GM12878 (cell line): ENCODE results near the gene PCDHGA6. TPM values are rescaled to one million over a fixed set of nuclear protein-coding genes. Genes with fewer than 3 reads are reported as not detected.

Experiments
- ATAC-seq: fragments of 200-7000 bp; cut with Tn5 transposase; 3 replicates; pipeline ENCODE4 v1.9.1; 2020; ENCODE audit warnings: mild to moderate bottlenecking, moderate library complexity
- BruUV-seq: library from RNA; stranded (reverse); fragments of 400-500 nt; replicated peaks from 2 replicates; lab custom pipeline; 2021; lab: Mats Ljungman, UMichigan
- CTCF ChIA-PET: fragments of 300-600 bp; sonication (Branson Sonifier 250); formaldehyde crosslinking; extraction: SDS; loops from one replicate; lab custom pipeline; 2021; ENCODE audit warnings: inconsistent platforms; lab: Yijun Ruan, JAX
- POLR2A ChIA-PET: fragments of 350-600 bp; formaldehyde crosslinking; extraction: SDS; loops from one replicate; lab custom pipeline; 2021; ENCODE audit warnings: inconsistent platforms; lab: Charles Lee
- RAD21 ChIA-PET: fragments of 300-600 bp; sonication (Branson Sonifier 250); formaldehyde crosslinking; loops from one replicate; lab custom pipeline; 2023; ENCODE audit warnings: antibody characterized with exemption; ENCODE audit not compliant: unreplicated experiment; lab: Charles Lee
- SMC1A ChIA-PET: fragments of 300-600 bp; sonication (Branson Sonifier 250); formaldehyde crosslinking; loops from one replicate; lab custom pipeline; 2023; ENCODE audit not compliant: unreplicated experiment, uncharacterized antibody; lab: Charles Lee
- DNase-seq: peaks from one replicate; pipeline ENCODE4 v3.0.0-alpha.2; 2011; ENCODE audit warnings: low read depth, low spot score
- FAIRE-seq: peaks from 3 replicates; lab custom pipeline; 2011; peaks lifted over from hg19 to GRCh38; lab: Jason Lieb, UNC
- H2AFZ ChIP-seq: 2 replicates; pipeline ENCODE4 v1.6.0; 2011; ENCODE audit warnings: low read depth, low read length, control low read depth; ENCODE audit not compliant: control insufficient read depth
- H3K27ac ChIP-seq: 2 replicates; pipeline ENCODE4 v1.5.1; 2011; ENCODE audit warnings: control low read depth; ENCODE audit not compliant: control insufficient read depth, insufficient read depth
- H3K27me3 ChIP-seq, 2 experiments: replicated peaks in 1 of 2; 2 replicates each; pipeline versions ENCODE4 v1.6.0 to v1.6.1; 2011; ENCODE audit warnings: low read length in 1 of 2; ENCODE audit not compliant: control insufficient read depth in 2 of 2, insufficient read depth in 2 of 2
- H3K36me3 ChIP-seq, 2 experiments: 2 replicates each; pipeline ENCODE4 v1.5.1; 2011; ENCODE audit warnings: low read length in 1 of 2; ENCODE audit not compliant: control insufficient read depth in 2 of 2, insufficient read depth in 2 of 2
- H3K4me1 ChIP-seq: 2 replicates; pipeline ENCODE4 v1.6.1; 2011; ENCODE audit warnings: mild to moderate bottlenecking, low read length, moderate library complexity, mixed read lengths; ENCODE audit not compliant: control insufficient read depth, insufficient read depth
- H3K4me2 ChIP-seq: 2 replicates; pipeline ENCODE4 v1.6.0; 2011; ENCODE audit warnings: control low read depth; ENCODE audit not compliant: control insufficient read depth, insufficient read depth
- H3K4me3 ChIP-seq: fragments of 200-600 bp; sonication (generic); 2 replicates; pipeline ENCODE4 v1.5.1; 2016
- H3K79me2 ChIP-seq: 2 replicates; pipeline ENCODE4 v1.6.0; 2011; ENCODE audit warnings: low read length; ENCODE audit not compliant: control insufficient read depth, insufficient read depth
- H3K9ac ChIP-seq: 2 replicates; pipeline ENCODE4 v1.8.0; 2011; ENCODE audit warnings: low read length, control low read depth, mixed read lengths; ENCODE audit not compliant: control insufficient read depth, insufficient read depth
- H3K9me3 ChIP-seq: replicated peaks from 3 replicates; pipeline ENCODE4 v1.5.1; 2011; ENCODE audit warnings: mild to moderate bottlenecking, low read length; ENCODE audit not compliant: control insufficient read depth, insufficient read depth
- H4K20me1 ChIP-seq: 2 replicates; pipeline ENCODE4 v1.6.0; 2011; ENCODE audit not compliant: control insufficient read depth, insufficient read depth
- ASH2L ChIP-seq: fragments of 300-600, 200-600 bp; sonication (generic); IDR thresholded peaks from 2 replicates; pipeline ENCODE4 v1.6.1; 2017; ENCODE audit warnings: low read depth, mild to moderate bottlenecking, borderline replicate concordance
- ATF7 ChIP-seq: fragments of 450-650 bp; IDR thresholded peaks from 2 replicates; pipeline ENCODE4 v1.6.1; 2016; ENCODE audit warnings: low read depth, mild to moderate bottlenecking
- CBFB ChIP-seq: IDR thresholded peaks from 2 replicates; pipeline ENCODE4 v1.6.1; 2016; ENCODE audit warnings: antibody characterized with exemption, low read depth
- CBX5 ChIP-seq: sonication (generic); IDR thresholded peaks from 2 replicates; pipeline ENCODE4 v1.6.1; 2016; ENCODE audit warnings: low read depth, moderate library complexity, mild to moderate bottlenecking, inconsistent platforms
- CHD4 ChIP-seq: fragments of 200-600 bp; sonication (generic); IDR thresholded peaks from 2 replicates; pipeline ENCODE4 v1.6.1; 2016; ENCODE audit warnings: mild to moderate bottlenecking
- CTCF ChIP-seq, 3 experiments: IDR thresholded peaks in 2 of 3; conservative IDR thresholded peaks in 1 of 3; 2 replicates each; pipeline ENCODE4 v1.5.1; 2011; ENCODE audit warnings: low read depth in 3 of 3, low read length in 3 of 3, mild to moderate bottlenecking in 3 of 3, control low read depth in 2 of 3, moderate library complexity in 2 of 3, inconsistent platforms in 1 of 3, mixed read lengths in 1 of 3; ENCODE audit not compliant: control insufficient read depth in 2 of 3, insufficient read depth in 1 of 3; ENCODE audit errors: extremely low read depth in 1 of 3
- DPF2 ChIP-seq: fragments of 450-650 bp; IDR thresholded peaks from 2 replicates; pipeline ENCODE4 v1.6.1; 2017; ENCODE audit warnings: mild to moderate bottlenecking
- JUND ChIP-seq: IDR thresholded peaks from 2 replicates; pipeline ENCODE4 v1.6.1; 2012; ENCODE audit warnings: low read depth, mild to moderate bottlenecking, low read length, improper control_type of control experiment, moderate library complexity
- MLLT1 ChIP-seq: fragments of 450-650 bp; IDR thresholded peaks from 2 replicates; pipeline ENCODE4 v1.6.1; 2016; ENCODE audit warnings: mild to moderate bottlenecking
- MTA3 ChIP-seq: IDR thresholded peaks from 2 replicates; pipeline ENCODE4 v1.6.1; 2012; ENCODE audit warnings: low read length, inconsistent platforms, borderline replicate concordance
- NBN ChIP-seq: fragments of 450-650 bp; IDR thresholded peaks from 2 replicates; pipeline ENCODE4 v1.6.1; 2016
- NRF1 ChIP-seq: conservative IDR thresholded peaks from 2 replicates; pipeline ENCODE4 v1.6.1; 2011; ENCODE audit warnings: mild to moderate bottlenecking, low read depth, low read length, improper control_type of control experiment
- RAD21 ChIP-seq: IDR thresholded peaks from 2 replicates; pipeline ENCODE4 v1.6.1; 2011; ENCODE audit warnings: mild to moderate bottlenecking, low read depth, low read length, moderate library complexity; ENCODE audit not compliant: insufficient read depth
- RCOR1 ChIP-seq: conservative IDR thresholded peaks from 2 replicates; pipeline ENCODE4 v1.6.1; 2012; ENCODE audit warnings: low read depth, low read length, improper control_type of control experiment
- TCF12 ChIP-seq: IDR thresholded peaks from 2 replicates; pipeline ENCODE4 v1.6.1; 2011; ENCODE audit warnings: low read depth, mild to moderate bottlenecking, low read length
- WRNIP1 ChIP-seq: IDR thresholded peaks from 2 replicates; pipeline ENCODE4 v1.6.1; 2011; ENCODE audit warnings: low read depth, low read length, improper control_type of control experiment, borderline replicate concordance
- WGBS: methylation state at CpG from one replicate; pipeline ENCODE4 v1.1.6; 2016; ENCODE audit warnings: low lambda C conversion rate; ENCODE audit not compliant: insufficient replicate concordance, insufficient coverage; ENCODE audit errors: missing lambda C conversion rate; 5-methylcytosine and 5-hydroxymethylcytosine counted together
- in situ Hi-C: fragments of 300-500 bp; cut with MboI; formaldehyde crosslinking; loops from 9 replicates; pipeline ENCODE4 v1.14.3; 2018; ENCODE audit warnings: mixed read lengths
- intact Hi-C: fragments of 100-400 bp; cut with micrococcal nuclease; formaldehyde crosslinking; loops from one replicate; pipeline ENCODE4 v1.14.2; 2022; ENCODE audit not compliant: unreplicated experiment
- polyA plus RNA-seq, 11 experiments: library from polyadenylated mRNA; depleted of rRNA in 4 of 11; unstranded in 6 of 11; stranded (reverse) in 5 of 11; fragments of >200 nt; fragmentation: Nextera tagmentation in 4 of 11; fragmentation: Illumina TruSeq in 1 of 11; extraction: Ambion mirVana in 4 of 11; extraction: Trizol in 1 of 11; gene quantifications; 1 replicate in 1 of 11; 2 replicates in 10 of 11; pipeline versions ENCODE4 v1.2.1 to v1.2.3, GENCODE V29; 2011 to 2016; ENCODE audit warnings: inconsistent platforms in 2 of 11, missing spikeins in 2 of 11, low read depth in 1 of 11
- total RNA-seq, 4 experiments: library from RNA; depleted of rRNA in 3 of 4; stranded (reverse); fragments of >200 nt in 3 of 4; fragmentation: Illumina TruSeq in 1 of 4; extraction: Trizol in 1 of 4; gene quantifications; 2 replicates each; pipeline versions ENCODE4 v1.2.1 to v1.2.3, GENCODE V29; 2013 to 2021

The PCDHGA6 gene
- total and polyA plus RNA-seq, 10 of the 15 experiments (the other 5 are each of a cell fraction or from before 2014, with no cell fraction given): 0.04 to 0.60 (median 0.15) TPM; not detected in 3

DNA sequence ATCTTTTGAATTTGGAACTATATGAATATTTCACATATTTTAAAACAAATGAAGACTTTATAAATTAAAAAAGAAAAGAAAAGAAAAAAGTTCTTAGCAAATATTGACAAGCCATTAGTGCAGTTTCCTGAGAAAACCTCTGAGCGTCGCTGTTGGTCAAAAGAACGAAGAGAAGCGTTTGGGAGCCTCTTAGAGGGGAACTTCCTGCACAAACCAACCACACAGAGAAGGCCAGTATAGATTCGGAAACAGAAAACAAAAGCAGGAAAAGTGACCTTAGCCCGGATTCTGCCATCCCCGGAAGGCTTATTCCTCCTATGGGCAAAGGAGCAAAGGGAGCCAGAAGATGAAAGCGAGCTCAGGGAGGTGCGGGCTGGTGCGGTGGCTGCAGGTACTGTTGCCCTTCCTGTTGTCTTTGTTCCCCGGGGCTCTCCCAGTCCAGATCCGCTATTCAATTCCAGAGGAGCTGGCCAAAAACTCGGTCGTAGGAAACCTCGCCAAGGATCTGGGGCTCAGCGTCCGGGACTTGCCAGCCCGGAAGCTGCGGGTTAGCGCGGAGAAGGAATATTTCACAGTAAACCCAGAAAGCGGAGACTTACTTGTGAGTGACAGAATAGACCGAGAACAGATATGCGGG, 13.8 kb upstream of the PCDHGA6 start, which contains the start of gene PCDHGB2:
Gene PCDHGB2, plus strand, starts transcription at position 205 of the 637 bp plus-strand sequence. Its CDS starts 142 bp downstream, at position 347.
- H3K9ac ChIP-seq: no peak within 1 kb of the TSS
- H3K36me3 ChIP-seq: no peaks in the 10 kb centered on the region
- H3K4me3 ChIP-seq: peak within 1 kb of the TSS; percentile 12
- FAIRE-seq: no peak
- H3K9me3 ChIP-seq: peaks cover 6% of the 10 kb centered on the region; the same call in 2 of the 3 replicates
- intact Hi-C loops: no loop called here
- ChIA-PET RAD21 (no interaction called here), CTCF (interaction anchor here (0.6 to 1.4 kb wide), 5 partner anchors 10 to 204 kb away, joined by 3 to 4 read pairs (median 3); partner anchors contain the start of gene PCDHGB3), SMC1A (no interaction called here), POLR2A (no interaction called here)
- no peak within 1 kb of the TSS for H3K27ac ChIP-seq
- no peaks in the 10 kb centered on the region for H3K79me2 ChIP-seq
- no peaks in the 10 kb centered on the region for H3K4me1 ChIP-seq
- no TSS peak for BruUV-seq
- ATAC-seq: peak; percentile 64
- in situ Hi-C loops: no loop called here
- H3K4me2 ChIP-seq: no peak within 1 kb of the TSS
- no peak within 1 kb of the TSS for H2AFZ ChIP-seq
- TF ChIP-seq CBFB (no peak), NBN (no peak), RCOR1 (no peak), DPF2 (no peak), MTA3 (no peak), ASH2L (no peak), CBX5 (0 out of 2 replicates have a peak, but pooled peaks have one; percentile 25), MLLT1 (no peak), JUND (no peak), ATF7 (no peak), NRF1 (no peak), TCF12 (no peak), CTCF (IDR thresholded peaks at IDR 0.05 in 2 of 3, conservative IDR thresholded peaks at IDR 0.05 in 1 of 3; ENCODE audit: control insufficient read depth in 2 of 3, extremely low read depth in 1 of 3, insufficient read depth in 1 of 3, low read depth in 3 of 3, low read length in 3 of 3) (peak; percentile 7 to 53 (median 35); a peak in 4 of 6 replicates), WRNIP1 (no peak), CHD4 (no peak), RAD21 (peak; percentile 47; the same call in 1 of the 2 replicates)
- TF ChIP-seq, all 136 proteins: peak for 3
- H3K27me3 ChIP-seq: no peaks in the 10 kb centered on the region
- WGBS: 31% methylated on average over 24 of the region's 24 CpGs
- no peak for DNase-seq
- H4K20me1 ChIP-seq: no peaks in the 10 kb centered on the region
